HEK293 (cell line): ENCODE results near the gene MRPS16.
A peak's percentile ranks its signal among the peaks of the same experiment; 100 is the strongest.

Source experiments
- CTCF ChIA-PET: fragments of 350-600 bp; formaldehyde crosslinking; extraction: SDS; loops from one replicate; lab custom pipeline; 2021; ENCODE audit warnings: antibody characterized with exemption; lab: Yijun Ruan, JAX
- POLR2A ChIA-PET: fragments of 300-600 bp; formaldehyde crosslinking; extraction: SDS; loops from one replicate; lab custom pipeline; 2020; ENCODE audit warnings: antibody characterized with exemption, inconsistent platforms; lab: Yijun Ruan, JAX
- H3K27ac ChIP-seq: fragments of 200-500 bp; sonication (Bioruptor generic); 2 replicates; pipeline ENCODE4 v1.5.1; 2014; ENCODE audit warnings: low read depth, low read length, control low read depth, inconsistent platforms; ENCODE audit errors: extremely low read depth
- H3K36me3 ChIP-seq, 2 experiments: fragments of 200-500 bp in 1 of 2; sonication (Bioruptor generic) in 1 of 2; 1 replicate in 1 of 2; 2 replicates in 1 of 2; pipeline ENCODE4 v1.5.1; 2014 to 2017; ENCODE audit warnings: inconsistent platforms in 2 of 2, low read length in 2 of 2; ENCODE audit not compliant: control insufficient read depth in 2 of 2, insufficient read depth in 1 of 2
- H3K4me1 ChIP-seq: fragments of 200-500 bp; sonication (Bioruptor generic); 2 replicates; pipeline ENCODE4 v1.5.1; 2014; ENCODE audit warnings: mild to moderate bottlenecking, low read length, inconsistent platforms; ENCODE audit not compliant: control insufficient read depth, insufficient read depth
- H3K4me3 ChIP-seq: 2 replicates; pipeline ENCODE4 v1.5.1; 2011; ENCODE audit warnings: low read depth, mild to moderate bottlenecking, control low read depth, low read length, moderate library complexity
- H3K9me3 ChIP-seq: fragments of 200-500 bp; sonication (Bioruptor generic); 2 replicates; pipeline ENCODE4 v1.5.1; 2014; ENCODE audit warnings: low read depth, low read length, inconsistent platforms; ENCODE audit not compliant: control insufficient read depth, insufficient read depth
- BCL11A ChIP-seq: fragments of 450-650 bp; formaldehyde crosslinking; IDR thresholded peaks from 2 replicates; pipeline ENCODE4 v1.5.1; 2016; ENCODE audit warnings: low read depth, missing biosample characterization, missing genetic modification characterization
- GFI1B ChIP-seq: fragments of 450-650 bp; formaldehyde crosslinking; IDR thresholded peaks from 2 replicates; pipeline ENCODE4 v1.5.1; 2016; ENCODE audit warnings: missing biosample characterization, missing genetic modification characterization
- KLF7 ChIP-seq: fragments of 450-650 bp; formaldehyde crosslinking; IDR thresholded peaks from 2 replicates; pipeline ENCODE4 v1.5.1; 2016; ENCODE audit warnings: missing biosample characterization, missing genetic modification characterization, borderline replicate concordance
- MEIS1 ChIP-seq: sonication (generic); formaldehyde crosslinking; IDR thresholded peaks from 2 replicates; pipeline ENCODE4 v1.8.1; 2022; ENCODE audit warnings: missing genetic modification reagents, mild to moderate bottlenecking, borderline replicate concordance
- OSR2 ChIP-seq: fragments of 450-650 bp; formaldehyde crosslinking; IDR thresholded peaks from 2 replicates; pipeline ENCODE4 v1.5.1; 2016; ENCODE audit warnings: missing biosample characterization, missing genetic modification characterization
- SCRT2 ChIP-seq: fragments of 450-650 bp; formaldehyde crosslinking; IDR thresholded peaks from 2 replicates; pipeline ENCODE4 v1.5.1; 2016; ENCODE audit warnings: missing biosample characterization, missing genetic modification characterization
- SP2 ChIP-seq: fragments of 450-650 bp; formaldehyde crosslinking; IDR thresholded peaks from 2 replicates; pipeline ENCODE4 v1.5.1; 2016; ENCODE audit warnings: missing biosample characterization, missing genetic modification characterization
- WT1 ChIP-seq: fragments of 450-650 bp; formaldehyde crosslinking; IDR thresholded peaks from 2 replicates; pipeline ENCODE4 v1.5.1; 2016; ENCODE audit warnings: missing biosample characterization, missing genetic modification characterization
- ZFP41 ChIP-seq: fragments of 450-650 bp; formaldehyde crosslinking; IDR thresholded peaks from 2 replicates; pipeline ENCODE4 v1.5.1; 2016; ENCODE audit warnings: missing biosample characterization, missing genetic modification characterization, borderline replicate concordance
- ZFP69B ChIP-seq: fragments of 450-650 bp; formaldehyde crosslinking; IDR thresholded peaks from 2 replicates; pipeline ENCODE4 v1.5.1; 2016; ENCODE audit warnings: missing biosample characterization, missing genetic modification characterization
- ZNF121 ChIP-seq: fragments of 450-650 bp; formaldehyde crosslinking; IDR thresholded peaks from 2 replicates; pipeline ENCODE4 v1.5.1; 2016; ENCODE audit warnings: missing biosample characterization, missing genetic modification characterization
- ZNF138 ChIP-seq: fragments of 450-650 bp; formaldehyde crosslinking; IDR thresholded peaks from 2 replicates; pipeline ENCODE4 v1.5.1; 2016; ENCODE audit warnings: missing biosample characterization, missing genetic modification characterization, borderline replicate concordance
- ZNF221 ChIP-seq: fragments of 450-650 bp; formaldehyde crosslinking; IDR thresholded peaks from 2 replicates; pipeline ENCODE4 v1.5.1; 2017; ENCODE audit warnings: missing biosample characterization, missing genetic modification characterization, borderline replicate concordance
- ZNF248 ChIP-seq: fragments of 450-650 bp; formaldehyde crosslinking; IDR thresholded peaks from 2 replicates; pipeline ENCODE4 v1.5.1; 2017; ENCODE audit warnings: missing biosample characterization, missing genetic modification characterization
- ZNF311 ChIP-seq: fragments of 450-650 bp; formaldehyde crosslinking; IDR thresholded peaks from 2 replicates; pipeline ENCODE4 v1.5.1; 2017; ENCODE audit warnings: missing biosample characterization, missing genetic modification characterization, borderline replicate concordance
- ZNF324 ChIP-seq: fragments of 450-650 bp; formaldehyde crosslinking; IDR thresholded peaks from 2 replicates; pipeline ENCODE4 v1.5.1; 2016; ENCODE audit warnings: missing biosample characterization, missing genetic modification characterization
- ZNF335 ChIP-seq: fragments of 450-650 bp; formaldehyde crosslinking; conservative IDR thresholded peaks from 2 replicates; pipeline ENCODE4 v1.5.1; 2016; ENCODE audit warnings: missing biosample characterization, missing genetic modification characterization
- ZNF354C ChIP-seq: fragments of 450-650 bp; formaldehyde crosslinking; IDR thresholded peaks from 2 replicates; pipeline ENCODE4 v1.5.1; 2016; ENCODE audit warnings: missing biosample characterization, missing genetic modification characterization, low read depth, borderline replicate concordance
- ZNF366 ChIP-seq: fragments of 450-650 bp; formaldehyde crosslinking; conservative IDR thresholded peaks from 2 replicates; pipeline ENCODE4 v1.5.1; 2016; ENCODE audit warnings: missing biosample characterization, missing genetic modification characterization
- ZNF394 ChIP-seq: fragments of 450-650 bp; formaldehyde crosslinking; IDR thresholded peaks from 2 replicates; pipeline ENCODE4 v1.5.1; 2016; ENCODE audit warnings: missing biosample characterization, missing genetic modification characterization, mild to moderate bottlenecking, moderate library complexity, borderline replicate concordance
- ZNF600 ChIP-seq: fragments of 450-650 bp; formaldehyde crosslinking; IDR thresholded peaks from 2 replicates; pipeline ENCODE4 v1.5.1; 2016; ENCODE audit warnings: missing biosample characterization, missing genetic modification characterization
- ZNF658 ChIP-seq: fragments of 450-650 bp; formaldehyde crosslinking; IDR thresholded peaks from 2 replicates; pipeline ENCODE4; 2016; ENCODE audit warnings: missing biosample characterization, missing genetic modification characterization
- ZNF768 ChIP-seq: fragments of 450-650 bp; formaldehyde crosslinking; IDR thresholded peaks from 2 replicates; pipeline ENCODE4 v1.5.1; 2018; ENCODE audit warnings: missing biosample characterization, mild to moderate bottlenecking, missing genetic modification characterization
- ZNF792 ChIP-seq: fragments of 450-650 bp; formaldehyde crosslinking; IDR thresholded peaks from 2 replicates; pipeline ENCODE4 v1.5.1; 2016; ENCODE audit warnings: missing biosample characterization, missing genetic modification characterization
- TF ChIP-seq, protein P1 (sequence below): fragments of 450-650 bp; formaldehyde crosslinking; IDR thresholded peaks from 2 replicates; pipeline ENCODE4 v1.5.1; 2017; ENCODE audit warnings: missing biosample characterization, missing genetic modification characterization
- TF ChIP-seq, protein P2 (sequence below): fragments of 450-650 bp; formaldehyde crosslinking; IDR thresholded peaks from 2 replicates; pipeline ENCODE4 v1.5.1; 2016; ENCODE audit warnings: missing biosample characterization, missing genetic modification characterization
- TF ChIP-seq, protein P3 (sequence below): fragments of 450-650 bp; formaldehyde crosslinking; IDR thresholded peaks from 2 replicates; pipeline ENCODE4 v1.5.1; 2016; ENCODE audit warnings: missing biosample characterization, missing genetic modification characterization

MRPS16 gene

DNA sequence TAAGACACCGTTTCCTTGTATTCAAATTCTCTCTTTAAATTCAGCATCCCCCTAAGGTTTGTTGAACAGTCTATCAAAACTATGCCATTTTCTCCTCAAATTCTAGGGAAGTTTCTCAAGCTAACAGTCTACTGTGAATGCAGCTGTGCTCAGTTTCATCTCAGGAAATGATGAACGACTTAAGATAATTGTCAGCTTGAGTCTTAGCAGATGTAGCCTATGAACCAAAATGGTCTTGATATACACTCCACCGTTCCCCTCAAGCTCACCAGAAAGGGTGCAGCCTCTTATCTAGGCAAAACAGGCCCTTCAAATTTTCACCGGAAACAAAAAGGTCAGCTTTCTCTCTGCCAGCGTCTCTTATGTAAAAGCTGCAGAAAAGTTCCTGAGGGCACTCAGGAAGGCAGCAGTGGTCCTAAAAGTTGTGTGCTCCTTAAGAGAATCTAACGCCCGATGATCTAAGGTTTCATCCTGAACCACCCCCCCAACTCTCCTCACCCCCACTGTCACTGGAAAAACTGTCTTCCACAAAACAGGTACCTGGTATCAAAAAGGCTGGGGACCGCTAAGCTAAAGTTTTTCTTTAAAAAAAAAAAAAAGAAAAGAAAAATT, 7.5 kb downstream of the MRPS16 start:
- TF ChIP-seq ZNF335 (tag by site-specific recombination) (peak; percentile 61), ZFP69B (tag by site-specific recombination) (no peak), ZNF658 (no peak)
- TF ChIP-seq, protein P1, sequence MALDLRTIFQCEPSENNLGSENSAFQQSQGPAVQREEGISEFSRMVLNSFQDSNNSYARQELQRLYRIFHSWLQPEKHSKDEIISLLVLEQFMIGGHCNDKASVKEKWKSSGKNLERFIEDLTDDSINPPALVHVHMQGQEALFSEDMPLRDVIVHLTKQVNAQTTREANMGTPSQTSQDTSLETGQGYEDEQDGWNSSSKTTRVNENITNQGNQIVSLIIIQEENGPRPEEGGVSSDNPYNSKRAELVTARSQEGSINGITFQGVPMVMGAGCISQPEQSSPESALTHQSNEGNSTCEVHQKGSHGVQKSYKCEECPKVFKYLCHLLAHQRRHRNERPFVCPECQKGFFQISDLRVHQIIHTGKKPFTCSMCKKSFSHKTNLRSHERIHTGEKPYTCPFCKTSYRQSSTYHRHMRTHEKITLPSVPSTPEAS (tag by site-specific recombination) = no peak
- H3K4me1 ChIP-seq = peaks cover 2% of the 10 kb centered on the region; the same call in 1 of the 2 replicates
- H3K9me3 ChIP-seq = no peaks in the 10 kb centered on the region
- ChIA-PET CTCF (interaction anchor here (0.6 kb wide), 1 partner anchor 19 kb away, joined by 5 read pairs; no protein-coding TSS in a partner anchor), POLR2A (interaction anchor here (0.6 to 4.2 kb wide), 4 partner anchors 76 to 342 kb away, joined by 3 to 21 read pairs (median 3); partner anchors contain the start of genes ECD and FAM149B1)
- peak overlapping the region; percentile 91 for H3K4me3 ChIP-seq
- H3K36me3 ChIP-seq = peaks cover 36 to 75% of the 10 kb centered on the region in 2 experiments
- no peak overlapping the region; the same call in 1 of the 2 replicates for H3K27ac ChIP-seq

DNA sequence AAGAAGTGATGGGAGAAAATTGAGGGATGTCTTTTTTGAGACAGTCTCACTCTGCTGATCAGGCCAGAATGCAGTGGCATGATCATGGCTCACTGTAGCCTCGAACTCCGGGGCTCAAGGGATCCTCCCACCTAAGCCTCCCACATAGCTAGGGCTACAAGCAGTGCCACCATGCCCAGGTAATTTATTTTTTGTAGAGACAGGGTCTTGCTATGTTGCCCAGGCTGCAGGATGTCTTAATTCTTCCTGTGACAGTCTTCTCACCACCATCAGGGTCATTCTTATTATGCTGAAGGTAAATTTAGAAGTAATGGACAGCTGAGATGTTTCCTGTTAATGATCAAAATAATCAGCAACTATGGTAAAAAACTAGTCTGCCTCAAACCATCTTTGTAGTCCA, 12.5 kb downstream of the MRPS16 start:
- TF ChIP-seq ZFP41 (tag by site-specific recombination) = no peak
- TF ChIP-seq ZNF121 (tag by site-specific recombination) = peak; percentile 68; the same call in 1 of the 2 replicates
- no peak for TF ChIP-seq ZNF248
- no peak for TF ChIP-seq ZNF768 (tag by site-specific recombination)
- TF ChIP-seq SP2 = no peak
- no peak for TF ChIP-seq GFI1B (tag by site-specific recombination)
- TF ChIP-seq OSR2 = no peak
- TF ChIP-seq, all 188 proteins: peak for 1
- peaks cover 50 to 95% of the 10 kb centered on the region in 2 experiments for H3K36me3 ChIP-seq
- no peak overlapping the region for H3K4me3 ChIP-seq
- POLR2A ChIA-PET = no interaction called here
- CTCF ChIA-PET = interaction anchor here (0.9 kb wide), 1 partner anchor 24 kb away, joined by 3 read pairs; no protein-coding TSS in a partner anchor
- H3K9me3 ChIP-seq = no peaks in the 10 kb centered on the region
- H3K27ac ChIP-seq = no peak overlapping the region
- no peaks in the 10 kb centered on the region for H3K4me1 ChIP-seq

DNA sequence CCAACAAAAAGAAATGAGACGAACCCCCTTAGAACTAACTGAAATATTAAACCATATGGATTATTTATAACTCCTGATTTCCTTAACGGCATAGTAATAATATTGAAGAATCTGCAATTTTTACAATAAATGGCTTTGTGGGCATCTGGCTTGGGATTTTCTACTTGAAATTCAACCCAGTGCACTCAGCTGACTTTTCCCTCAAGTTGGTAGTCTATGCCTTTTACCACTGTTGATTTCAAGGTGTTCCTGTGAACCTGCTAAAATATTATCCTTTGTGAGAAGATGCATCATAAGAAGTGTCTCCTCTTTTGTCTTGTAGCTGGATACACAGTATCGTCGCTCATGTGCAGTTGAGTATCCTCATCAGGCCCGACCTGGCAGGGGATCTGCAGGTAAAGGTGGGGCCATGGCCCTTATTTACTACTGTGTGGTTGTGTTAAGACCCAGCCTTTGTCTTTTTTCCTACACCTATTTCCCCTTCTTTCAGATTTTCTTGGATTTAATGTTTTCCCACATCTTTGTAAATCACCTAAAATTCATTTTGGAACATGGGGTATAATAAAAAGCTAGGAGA, 13.4 kb downstream of the MRPS16 start:
- H3K36me3 ChIP-seq = peaks cover 45 to 95% of the 10 kb centered on the region in 2 experiments
- no peaks in the 10 kb centered on the region for H3K9me3 ChIP-seq
- ChIA-PET POLR2A (interaction anchor here (3.2 kb wide), 1 partner anchor 8 kb away, joined by 23 read pairs; the partner anchor contains the start of gene DNAJC9), CTCF (no interaction called here)
- H3K4me3 ChIP-seq = no peak overlapping the region
- TF ChIP-seq ZNF324 (tag by site-specific recombination) (no peak), ZNF311 (tag by site-specific recombination) (no peak), ZNF366 (tag by site-specific recombination) (no peak), KLF7 (no peak), BCL11A (no peak), MEIS1 (CRISPR knock-in tag) (no peak), ZNF354C (tag by site-specific recombination) (no peak), ZNF600 (tag by site-specific recombination) (no peak), ZNF248 (no peak), ZNF792 (tag by site-specific recombination) (no peak), ZNF394 (tag by site-specific recombination) (no peak), WT1 (no peak), SCRT2 (tag by site-specific recombination) (no peak), ZNF138 (no peak), ZNF221 (tag by site-specific recombination) (no peak)
- TF ChIP-seq, protein P2, sequence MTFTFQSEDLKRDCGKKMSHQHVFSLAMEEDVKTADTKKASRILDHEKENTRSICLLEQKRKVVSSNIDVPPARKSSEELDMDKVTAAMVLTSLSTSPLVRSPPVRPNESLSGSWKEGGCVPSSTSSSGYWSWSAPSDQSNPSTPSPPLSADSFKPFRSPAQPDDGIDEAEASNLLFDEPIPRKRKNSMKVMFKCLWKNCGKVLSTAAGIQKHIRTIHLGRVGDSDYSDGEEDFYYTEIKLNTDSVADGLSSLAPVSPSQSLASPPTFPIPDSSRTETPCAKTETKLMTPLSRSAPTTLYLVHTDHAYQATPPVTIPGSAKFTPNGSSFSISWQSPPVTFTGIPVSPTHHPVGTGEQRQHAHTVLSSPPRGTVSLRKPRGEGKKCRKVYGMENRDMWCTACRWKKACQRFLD (tag by site-specific recombination) = no peak
- TF ChIP-seq, protein P3, sequence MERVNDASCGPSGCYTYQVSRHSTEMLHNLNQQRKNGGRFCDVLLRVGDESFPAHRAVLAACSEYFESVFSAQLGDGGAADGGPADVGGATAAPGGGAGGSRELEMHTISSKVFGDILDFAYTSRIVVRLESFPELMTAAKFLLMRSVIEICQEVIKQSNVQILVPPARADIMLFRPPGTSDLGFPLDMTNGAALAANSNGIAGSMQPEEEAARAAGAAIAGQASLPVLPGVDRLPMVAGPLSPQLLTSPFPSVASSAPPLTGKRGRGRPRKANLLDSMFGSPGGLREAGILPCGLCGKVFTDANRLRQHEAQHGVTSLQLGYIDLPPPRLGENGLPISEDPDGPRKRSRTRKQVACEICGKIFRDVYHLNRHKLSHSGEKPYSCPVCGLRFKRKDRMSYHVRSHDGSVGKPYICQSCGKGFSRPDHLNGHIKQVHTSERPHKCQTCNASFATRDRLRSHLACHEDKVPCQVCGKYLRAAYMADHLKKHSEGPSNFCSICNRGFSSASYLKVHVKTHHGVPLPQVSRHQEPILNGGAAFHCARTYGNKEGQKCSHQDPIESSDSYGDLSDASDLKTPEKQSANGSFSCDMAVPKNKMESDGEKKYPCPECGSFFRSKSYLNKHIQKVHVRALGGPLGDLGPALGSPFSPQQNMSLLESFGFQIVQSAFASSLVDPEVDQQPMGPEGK = no peak
- H3K27ac ChIP-seq = no peak overlapping the region
- no peaks in the 10 kb centered on the region for H3K4me1 ChIP-seq
